SK-N-SH (cell line): ENCODE data around the gene TAOK1. TPM values are rescaled to one million over a fixed set of nuclear protein-coding genes. Genes with fewer than 3 reads are reported as not detected.

ENCODE experiments used
- FOSL2 ChIP-seq: IDR thresholded peaks from 2 replicates; pipeline ENCODE4 v1.4.0; 2012; ENCODE audit warnings: low read depth, mild to moderate bottlenecking, moderate library complexity, borderline replicate concordance
- RAD21 ChIP-seq: IDR thresholded peaks from 2 replicates; pipeline ENCODE4 v1.6.1; 2012; ENCODE audit warnings: mild to moderate bottlenecking, low read length
- TEAD4 ChIP-seq: IDR thresholded peaks from 2 replicates; pipeline ENCODE4 v1.4.0; 2012; ENCODE audit warnings: mild to moderate bottlenecking, borderline replicate concordance; ENCODE audit not compliant: insufficient read depth
- polyA plus RNA-seq, 3 experiments: library from polyadenylated mRNA; depleted of rRNA; stranded (reverse); fragments of >200 nt; gene quantifications; 2 replicates each; pipeline ENCODE4 v1.2.3, GENCODE V29; 2012
- small RNA-seq, 7 experiments: library from RNA; depleted of rRNA; stranded (forward); fragments of <200 nt; gene quantifications; one replicate each; pipeline ENCODE3, GENCODE V24; 2012
- TF ChIP-seq, protein P1 (sequence below): fragments of 200-600 bp; sonication (generic); IDR thresholded peaks from 2 replicates; pipeline ENCODE4 v1.6.1; 2017; ENCODE audit warnings: antibody characterized with exemption, mild to moderate bottlenecking, moderate library complexity

The TAOK1 gene
- polyA plus RNA-seq, 1 of the 3 experiments (the other 2 are of a cell fraction): 5.9 TPM

DNA sequence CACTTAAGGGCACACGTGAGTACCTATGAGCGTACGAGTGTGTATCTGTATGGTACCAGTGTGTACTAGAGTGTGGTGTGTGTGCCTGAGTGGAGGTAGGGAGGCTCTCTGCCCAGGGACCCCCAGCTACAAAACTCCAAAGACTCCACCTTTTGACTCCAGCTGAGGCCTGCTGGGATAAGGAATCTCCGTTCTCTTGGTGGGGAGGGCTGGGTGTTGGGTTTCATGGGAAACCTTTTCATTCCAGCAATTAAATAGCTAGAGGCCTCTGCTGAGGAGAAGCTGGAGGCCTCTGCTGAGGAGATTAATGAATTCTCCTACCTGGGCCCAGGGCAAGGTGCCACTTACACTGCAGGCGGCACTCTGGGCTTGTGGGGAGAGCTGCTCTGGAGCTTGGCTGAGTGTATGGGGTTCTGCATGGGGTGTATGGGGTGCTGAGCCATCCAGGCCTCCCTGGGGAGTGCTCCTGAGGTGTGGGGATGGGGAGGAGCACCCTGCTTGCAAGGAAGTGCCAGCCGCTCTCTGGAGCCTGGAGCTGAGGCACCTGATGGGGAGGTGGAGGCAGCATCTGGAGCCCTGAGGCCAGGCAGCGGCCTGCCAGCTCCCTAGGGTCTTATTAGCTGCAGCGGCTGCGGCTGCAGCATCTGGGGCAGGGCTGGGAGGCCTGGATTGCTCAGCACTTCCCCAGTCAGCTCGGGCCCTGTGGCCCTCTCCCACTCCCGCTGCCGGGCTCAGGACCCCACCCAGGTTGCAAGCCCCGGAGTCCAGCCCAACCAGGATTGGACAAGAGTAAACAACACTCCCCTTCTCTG lies 207.4 kb downstream of the TAOK1 start (continued):
- TF ChIP-seq, protein P1, sequence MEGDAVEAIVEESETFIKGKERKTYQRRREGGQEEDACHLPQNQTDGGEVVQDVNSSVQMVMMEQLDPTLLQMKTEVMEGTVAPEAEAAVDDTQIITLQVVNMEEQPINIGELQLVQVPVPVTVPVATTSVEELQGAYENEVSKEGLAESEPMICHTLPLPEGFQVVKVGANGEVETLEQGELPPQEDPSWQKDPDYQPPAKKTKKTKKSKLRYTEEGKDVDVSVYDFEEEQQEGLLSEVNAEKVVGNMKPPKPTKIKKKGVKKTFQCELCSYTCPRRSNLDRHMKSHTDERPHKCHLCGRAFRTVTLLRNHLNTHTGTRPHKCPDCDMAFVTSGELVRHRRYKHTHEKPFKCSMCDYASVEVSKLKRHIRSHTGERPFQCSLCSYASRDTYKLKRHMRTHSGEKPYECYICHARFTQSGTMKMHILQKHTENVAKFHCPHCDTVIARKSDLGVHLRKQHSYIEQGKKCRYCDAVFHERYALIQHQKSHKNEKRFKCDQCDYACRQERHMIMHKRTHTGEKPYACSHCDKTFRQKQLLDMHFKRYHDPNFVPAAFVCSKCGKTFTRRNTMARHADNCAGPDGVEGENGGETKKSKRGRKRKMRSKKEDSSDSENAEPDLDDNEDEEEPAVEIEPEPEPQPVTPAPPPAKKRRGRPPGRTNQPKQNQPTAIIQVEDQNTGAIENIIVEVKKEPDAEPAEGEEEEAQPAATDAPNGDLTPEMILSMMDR: no peak
- no peak for TF ChIP-seq TEAD4
- TF ChIP-seq RAD21: no peak
- no peak for TF ChIP-seq FOSL2

Small RNA genes lying within 50 kb of the gene (small RNA-seq; reads per million reads assigned to genes)
- gene RNU4-34P (0 reads per million in 7 experiments), gene RNU6-1034P (0 reads per million in 7 experiments), gene RNU6-711P (0 reads per million in 7 experiments)

Other genes with a start within 250 kb of the TAOK1 start
- 6.0 and 6.6 TPM in 2 replicates for gene MYO18A, start 210.0 kb upstream of the TAOK1 start, polyA plus RNA-seq (2012; rRNA removed)
- gene CRYBA1, start 143.5 kb upstream of the TAOK1 start, polyA plus RNA-seq (2012; rRNA removed): not detected in 2 replicates
- 9.0 and 11.4 TPM in 2 replicates for gene NUFIP2, start 96.2 kb upstream of the TAOK1 start, polyA plus RNA-seq (2012; rRNA removed)
- gene ABHD15, start 176.7 kb downstream of the TAOK1 start, polyA plus RNA-seq (2012; rRNA removed): 6.3 and 7.0 TPM in 2 replicates
- 39.2 and 45.3 TPM in 2 replicates for gene TP53I13, start 178.3 kb downstream of the TAOK1 start, polyA plus RNA-seq (2012; rRNA removed)
- gene GIT1, start 199.3 kb downstream of the TAOK1 start, polyA plus RNA-seq (2012; rRNA removed): 39.4 and 42.9 TPM in 2 replicates
- 14.0 and 16.1 TPM in 2 replicates for gene ANKRD13B, start 202.8 kb downstream of the TAOK1 start, polyA plus RNA-seq (2012; rRNA removed)
- 18.4 and 28.1 TPM in 2 replicates for gene CORO6, start 232.5 kb downstream of the TAOK1 start, polyA plus RNA-seq (2012; rRNA removed)